ENCODE measurements around the gene TSPOAP1. TPM values are rescaled to one million over a fixed set of nuclear protein-coding genes. Genes with fewer than 3 reads are reported as not detected.

TSPOAP1 gene
- total and polyA plus RNA-seq, 2 of the 4 experiments (the other 2 are of a cell fraction): 0.90 to 1.6 TPM

- Histone ChIP-seq H4K20me1 (ENCODE audit: insufficient read depth, low read length) (no peaks in the 10 kb centered on the region), H2BK120ac (ENCODE audit: low read depth, low read length) (no peak overlapping the region), H2BK15ac (ENCODE audit: low read depth, low read length) (no peak overlapping the region), H2AK9ac (replicated peaks; ENCODE audit: low read depth, low read length, poor library complexity) (no peak overlapping the region), H3K18ac (ENCODE audit: low read depth, low read length) (no peak overlapping the region), H3K14ac (replicated peaks; ENCODE audit: low read depth, low read length) (no peak overlapping the region), H3K9me3 (ENCODE audit: control insufficient read depth, insufficient read depth, low read length) (no peaks in the 10 kb centered on the region), H3K56ac (ENCODE audit: extremely low read depth, insufficient read depth, low read length) (no peak overlapping the region), H3K4me3 (ENCODE audit: insufficient read depth, low read depth, low read length) (no peak overlapping the region), H2AFZ (replicated peaks; ENCODE audit: low read length, poor library complexity) (no peak overlapping the region), H3K36me3 (ENCODE audit: control insufficient read depth, insufficient read depth, low read length) (no peaks in the 10 kb centered on the region), H3K9ac (ENCODE audit: low read depth, low read length) (no peak overlapping the region), H3K9me1 (ENCODE audit: insufficient read depth, low read length) (peaks cover 34% of the 10 kb centered on the region), H3K23ac (ENCODE audit: low read depth, low read length) (no peak overlapping the region), H4K8ac (ENCODE audit: low read depth in 2 of 2, low read length in 2 of 2) (no peak overlapping the region), H3K4ac (ENCODE audit: low read depth, low read length) (no peak overlapping the region), H4K91ac (ENCODE audit: insufficient read depth, low read depth, low read length) (peak overlapping the region; percentile 31; the same call in 1 of the 2 replicates), H3K27me3 (ENCODE audit: control insufficient read depth, insufficient read depth, low read length) (no peaks in the 10 kb centered on the region), H3K79me1 (ENCODE audit: low read depth in 1 of 2, low read length in 2 of 2) (peaks cover 7 to 18% of the 10 kb centered on the region in 2 experiments), H2BK5ac (ENCODE audit: low read depth, low read length, poor library complexity, severe bottlenecking) (no peak overlapping the region), H2AK5ac (ENCODE audit: low read depth, low read length) (no peak overlapping the region), H2BK20ac (ENCODE audit: low read depth, low read length) (no peak overlapping the region), H4K5ac (ENCODE audit: low read depth, low read length) (no peak overlapping the region), H3K4me2 (ENCODE audit: low read depth, low read length) (no peak overlapping the region), H3K4me1 (ENCODE audit: control insufficient read depth, insufficient read depth, low read length) (peaks cover 34% of the 10 kb centered on the region), H3K27ac (ENCODE audit: insufficient read depth, low read length) (no peak overlapping the region)
- dilution Hi-C loops (cut with HindIII; ENCODE audit: low sequenced_read_pairs, unreplicated experiment): no loop called here
- ChIA-PET CTCF (no interaction called here), POLR2A (ENCODE audit: unreplicated experiment) (no interaction called here)
- intact Hi-C loops (cut with micrococcal nuclease): no loop called here
- no peak for TF ChIP-seq MXI1 (IDR thresholded peaks at IDR 0.05; ENCODE audit: borderline replicate concordance, low read depth, low read length)
- TF ChIP-seq MAZ (IDR thresholded peaks at IDR 0.05; ENCODE audit: borderline replicate concordance, low read depth, low read length): no peak
- TF ChIP-seq ELK1 (IDR thresholded peaks at IDR 0.05; ENCODE audit: borderline replicate concordance, low read depth, low read length): no peak
- TF ChIP-seq RCOR1 (IDR thresholded peaks at IDR 0.05; ENCODE audit: insufficient replicate concordance, low read length): no peak
- TF ChIP-seq USF2 (IDR thresholded peaks at IDR 0.05; ENCODE audit: low read depth, low read length): no peak
- no peak for TF ChIP-seq CHD1 (IDR thresholded peaks at IDR 0.05; ENCODE audit: low read depth, low read length)
- no peak for TF ChIP-seq FOS (IDR thresholded peaks at IDR 0.05; ENCODE audit: low read depth, low read length)
- no peak for TF ChIP-seq CTCF (conservative IDR thresholded peaks at IDR 0.05; ENCODE audit: low read depth, low read length)
- no peak for TF ChIP-seq RFX5 (IDR thresholded peaks at IDR 0.05; ENCODE audit: low read depth, low read length)
- no peak for TF ChIP-seq NFE2L2 (IDR thresholded peaks at IDR 0.05; ENCODE audit: low read depth, low read length)
- no peak for TF ChIP-seq MAFK (IDR thresholded peaks at IDR 0.05; ENCODE audit: low read depth, low read length)
- no peak for TF ChIP-seq BHLHE40 (IDR thresholded peaks at IDR 0.05; ENCODE audit: low read depth, low read length)
- no peak for TF ChIP-seq POLR2A (IDR thresholded peaks at IDR 0.05; ENCODE audit: low read depth, low read length)
- TF ChIP-seq CEBPB (IDR thresholded peaks at IDR 0.05; ENCODE audit: low read depth, low read length): no peak
- no peak for TF ChIP-seq RAD21 (IDR thresholded peaks at IDR 0.05; ENCODE audit: low read length)
- 80% methylated on average over 1 of the region's 9 CpGs; no CpG with 5 or more reads in 1 of the 2 experiments for WGBS, 2 experiments (ENCODE audit: extremely low coverage in 2 of 2, insufficient read length in 1 of 2)
- ATAC-seq (ENCODE audit: low read depth): no peak
- DNase-seq: no peak
- in situ Hi-C loops (cut with MboI; ENCODE audit: low sequenced_read_pairs): loop anchor here (25.0 kb wide), 1 partner anchor 472 kb away; the partner anchor contains the start of gene MRPS23
- BruUV-seq (replicated peaks): no TSS peak
Measured at GRCh38 chr17:58334661-58335060, 6.1 kb upstream of the TSPOAP1 start.

Measured in IMR-90 (cell line).